NK-92 (cell line): ENCODE results near the gene SCUBE2.

Experiments used
- DNase-seq: peaks from one replicate; lab custom pipeline; 2025; ENCODE audit not compliant: unreplicated experiment; lab: John Stamatoyannopoulos, UW

The SCUBE2 gene

DNA sequence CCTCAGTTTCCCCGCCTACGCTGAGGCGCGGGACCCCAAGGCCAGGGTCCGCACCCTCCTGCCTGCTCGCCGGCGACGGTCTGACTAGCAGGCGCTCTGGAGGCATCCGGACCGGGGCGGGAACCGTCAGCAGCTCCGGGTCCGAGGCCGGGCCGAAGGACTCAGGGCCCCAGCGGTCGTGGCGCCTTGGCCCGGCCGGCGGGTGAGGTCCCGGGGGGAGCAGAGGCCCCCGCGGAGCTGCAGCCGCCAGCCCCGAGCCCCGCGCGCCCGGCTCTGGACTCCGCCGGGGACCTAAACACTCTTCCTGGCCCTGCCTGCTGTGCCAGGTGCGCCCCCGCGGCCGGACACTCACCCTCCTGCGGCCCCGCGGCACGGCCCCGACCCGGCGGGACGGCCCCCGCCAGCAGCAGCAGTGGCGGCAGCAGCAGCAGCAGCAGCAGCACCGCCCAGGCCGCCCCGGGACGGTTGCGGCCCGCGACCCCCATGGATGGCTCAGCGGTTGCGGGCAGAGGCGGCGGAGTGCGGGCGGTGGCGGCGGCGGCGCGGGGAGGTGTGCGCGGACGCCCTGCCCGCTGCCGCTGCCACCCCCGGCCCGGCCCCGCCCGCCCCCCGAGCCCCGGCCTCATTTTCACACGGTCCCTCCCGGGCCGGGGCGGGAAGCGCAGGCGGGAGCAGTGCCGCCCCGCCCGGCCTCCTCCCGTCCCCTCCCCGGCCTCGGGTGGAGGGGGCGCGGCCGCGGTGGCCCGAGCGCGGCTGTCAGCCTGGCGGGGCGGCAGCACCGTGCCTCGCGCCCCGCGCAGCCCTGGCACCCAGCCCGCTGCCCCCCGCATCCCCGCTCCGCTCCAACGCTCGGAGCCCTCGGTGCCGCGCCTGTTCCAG lies at the start of gene SCUBE2:
SCUBE2 (minus strand) TSS at position 556 of the 879 bp plus-strand sequence; CDS start at position 485, 71 bp downstream.
- DNase-seq: no peak

- no peak for DNase-seq
Measured at GRCh38 chr11:9141186-9141585, 49.8 kb upstream of the SCUBE2 start.

- no peak for DNase-seq
Measured at GRCh38 chr11:9139628-9140357, 48.4 kb upstream of the SCUBE2 start.

- DNase-seq: no peak
Measured at GRCh38 chr11:9138612-9139579, 47.5 kb upstream of the SCUBE2 start.

DNA sequence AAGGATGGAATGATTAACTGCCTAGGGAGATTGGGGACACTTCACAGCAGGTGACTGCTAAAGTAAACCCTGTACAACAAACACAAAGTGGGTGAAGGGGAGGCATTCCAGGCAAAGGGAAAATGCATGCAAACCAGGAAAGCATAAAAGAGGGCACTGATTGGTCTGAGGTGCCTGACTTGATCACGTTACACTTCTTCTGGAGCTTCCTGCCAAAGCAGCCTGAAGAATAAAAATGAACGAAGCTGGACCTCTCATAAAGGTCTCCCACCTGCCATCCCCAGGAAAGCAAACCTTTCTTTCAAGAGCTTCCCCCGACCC lies 46.7 kb upstream of the SCUBE2 start:
- DNase-seq: no peak

GRCh38 chr11:9137293-9138132 lies 46.1 kb upstream of the SCUBE2 start:
- DNase-seq: no peak

DNA sequence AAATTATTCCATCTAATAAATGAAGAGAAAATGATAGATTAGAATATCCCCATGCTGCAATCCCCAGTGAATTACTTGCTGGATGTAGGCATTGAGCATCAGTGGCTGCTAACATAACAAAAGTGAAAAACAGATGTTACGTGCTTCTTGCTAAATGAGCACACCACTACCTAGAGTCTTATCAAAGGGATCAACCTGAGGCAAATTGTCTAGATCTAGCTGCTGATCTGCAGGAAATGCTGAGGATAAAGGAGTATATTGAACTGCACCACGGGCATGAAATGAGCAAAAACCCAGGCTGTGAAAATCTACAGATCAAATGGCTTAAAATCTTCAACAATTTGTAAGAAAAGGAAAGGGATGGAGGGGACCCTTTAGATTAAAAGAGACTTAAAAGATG lies 45.3 kb upstream of the SCUBE2 start:
- DNase-seq: no peak

GRCh38 chr11:9133956-9134355 lies 42.6 kb upstream of the SCUBE2 start:
- DNase-seq: no peak

DNA sequence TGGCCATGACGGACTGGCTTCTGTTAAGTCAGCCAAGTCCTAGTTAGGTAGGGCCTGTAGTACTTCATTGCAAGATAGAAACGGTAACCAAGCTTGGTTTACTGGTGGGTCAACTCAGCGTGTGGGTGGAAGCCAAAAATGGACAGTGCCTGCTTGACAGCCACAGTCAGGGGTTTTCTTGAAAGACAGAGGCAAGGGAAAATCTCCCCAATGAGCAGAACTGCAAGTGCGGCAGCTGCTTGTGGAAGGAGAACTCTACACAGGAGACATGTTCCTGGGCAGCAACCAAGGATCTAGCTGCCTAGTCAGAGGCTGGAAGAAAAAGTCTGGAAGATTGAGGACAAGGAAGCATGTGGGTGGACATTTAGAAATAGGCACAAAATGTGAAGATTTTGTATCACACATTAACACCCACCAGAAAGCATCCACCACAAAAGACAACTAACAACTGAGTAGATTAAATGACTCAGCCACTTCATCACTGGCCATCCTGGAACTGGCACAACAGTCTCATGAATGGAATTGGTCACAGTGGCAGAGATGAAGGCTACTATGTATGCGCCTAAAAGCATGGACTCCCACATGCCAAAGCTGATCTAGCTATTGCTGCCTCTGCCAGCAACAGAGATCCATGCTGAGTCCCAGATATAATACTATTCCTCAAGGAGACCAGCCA lies 40.9 kb upstream of the SCUBE2 start:
- DNase-seq: no peak

GRCh38 chr11:9130297-9130696 lies 38.9 kb upstream of the SCUBE2 start:
- no peak for DNase-seq

DNA sequence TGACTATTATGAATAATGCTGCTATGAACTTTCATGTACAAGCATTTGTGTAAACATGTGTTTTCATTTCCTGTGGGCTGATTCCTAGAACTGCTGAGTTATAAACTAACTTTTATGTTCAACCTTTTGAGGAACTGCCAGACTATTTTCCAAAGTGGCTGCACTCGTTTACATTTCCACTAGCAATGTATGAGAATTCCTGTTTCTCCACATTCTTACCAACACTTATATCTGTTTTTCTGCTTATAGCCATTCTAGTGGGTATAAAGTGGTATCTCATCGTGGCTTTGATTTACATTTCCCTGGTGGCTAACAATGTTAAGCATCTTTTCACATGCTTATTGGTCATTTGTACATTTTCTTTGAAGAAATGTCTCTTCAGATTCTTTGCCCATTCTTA lies 35.2 kb upstream of the SCUBE2 start:
- DNase-seq: no peak

- no peak for DNase-seq
Measured at GRCh38 chr11:9125185-9125886, 33.9 kb upstream of the SCUBE2 start.

- no peak for DNase-seq
Measured at GRCh38 chr11:9123595-9124304, 32.4 kb upstream of the SCUBE2 start.

- DNase-seq: no peak
Measured at GRCh38 chr11:9121469-9121796, 30.0 kb upstream of the SCUBE2 start.

DNA sequence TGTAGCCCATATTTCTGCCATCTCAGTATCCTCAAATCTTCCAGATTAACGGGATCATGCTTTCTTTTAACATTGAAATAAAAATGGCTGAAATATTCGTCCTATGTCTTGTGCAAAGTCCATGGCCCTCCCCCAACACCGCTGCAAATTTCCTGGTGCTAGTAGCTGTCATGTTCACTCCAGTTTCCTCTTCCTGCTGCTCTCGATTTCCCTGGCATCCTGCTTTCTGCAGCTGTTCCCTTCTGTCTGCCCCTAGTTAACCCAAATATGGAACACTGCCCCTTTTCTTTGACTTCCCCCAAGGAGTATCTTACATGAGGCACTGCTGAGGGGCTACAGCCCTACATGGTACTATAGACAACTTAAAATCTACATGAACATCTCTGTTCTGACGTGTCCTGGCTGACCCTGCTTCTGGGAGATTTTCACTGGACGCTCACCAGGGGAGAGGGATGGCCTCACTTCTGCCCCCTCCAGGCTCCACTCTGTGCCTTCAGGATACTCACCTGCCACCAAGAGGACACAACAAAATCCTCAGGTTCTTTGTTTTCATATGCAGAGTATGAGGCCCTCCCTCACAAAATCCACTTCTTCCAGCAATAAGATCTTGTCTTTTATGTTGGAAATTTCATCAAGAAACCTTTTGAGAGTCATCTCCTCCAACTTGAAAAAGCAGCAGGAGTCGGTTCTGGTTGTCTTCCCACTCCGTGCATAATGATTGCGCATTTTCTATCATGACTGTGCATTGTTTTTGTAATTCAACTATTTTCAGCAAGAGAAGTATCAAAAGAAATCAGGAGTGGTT lies 29.5 kb upstream of the SCUBE2 start:
- DNase-seq: no peak

- no peak for DNase-seq
Measured at GRCh38 chr11:9118277-9118676, 26.9 kb upstream of the SCUBE2 start.

GRCh38 chr11:9112075-9112474 lies 20.7 kb upstream of the SCUBE2 start:
- no peak for DNase-seq
